GM06990 (cell line): Measurements from ENCODE around the gene GUCA1C.

ENCODE experiments used
- DNase-seq: peaks from one replicate; pipeline ENCODE4 v3.0.0-alpha.2; 2011; ENCODE audit not compliant: insufficient read length; ENCODE audit errors: extremely low read depth
- H3K27me3 ChIP-seq: replicated peaks from 2 replicates; pipeline ENCODE4 v1.6.0; 2011; ENCODE audit warnings: low read length; ENCODE audit not compliant: control insufficient read depth, insufficient read depth
- H3K36me3 ChIP-seq: 2 replicates; pipeline ENCODE4 v1.5.1; 2011; ENCODE audit warnings: low read length; ENCODE audit not compliant: control insufficient read depth, insufficient read depth
- H3K4me3 ChIP-seq: replicated peaks from 2 replicates; pipeline ENCODE4 v1.5.1; 2011; ENCODE audit warnings: low read depth, mild to moderate bottlenecking, control low read depth, low read length
- TF ChIP-seq, protein P1 (sequence below): IDR thresholded peaks from 2 replicates; pipeline ENCODE4 v1.5.1; 2011; ENCODE audit warnings: low read length, control low read depth, mild to moderate bottlenecking, inconsistent platforms; ENCODE audit not compliant: insufficient read depth, poor library complexity, severe bottlenecking

Gene GUCA1C

DNA sequence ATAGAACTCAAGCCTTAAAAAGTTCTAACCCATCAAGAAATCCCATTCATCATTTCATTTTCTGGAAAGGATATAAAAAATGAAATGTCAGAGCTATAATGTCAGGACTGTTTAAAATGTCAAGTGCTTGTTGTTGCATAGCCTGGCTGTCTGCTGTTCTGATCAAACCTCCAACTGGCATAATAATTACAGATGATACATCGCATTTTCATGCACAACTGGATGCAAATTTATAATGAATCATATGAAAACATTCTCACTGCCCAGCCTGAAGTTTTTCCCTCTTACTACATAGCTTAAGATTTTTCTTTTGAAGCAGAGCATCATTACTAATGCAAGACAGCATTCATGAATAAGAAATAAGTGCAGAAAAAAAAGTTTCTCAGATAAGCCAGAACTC lies 46.5 kb downstream of the GUCA1C start:
- no peaks in the 10 kb centered on the region for H3K27me3 ChIP-seq
- H3K36me3 ChIP-seq, result no peaks in the 10 kb centered on the region
- H3K4me3 ChIP-seq, result no peak overlapping the region
- TF ChIP-seq, protein P1, sequence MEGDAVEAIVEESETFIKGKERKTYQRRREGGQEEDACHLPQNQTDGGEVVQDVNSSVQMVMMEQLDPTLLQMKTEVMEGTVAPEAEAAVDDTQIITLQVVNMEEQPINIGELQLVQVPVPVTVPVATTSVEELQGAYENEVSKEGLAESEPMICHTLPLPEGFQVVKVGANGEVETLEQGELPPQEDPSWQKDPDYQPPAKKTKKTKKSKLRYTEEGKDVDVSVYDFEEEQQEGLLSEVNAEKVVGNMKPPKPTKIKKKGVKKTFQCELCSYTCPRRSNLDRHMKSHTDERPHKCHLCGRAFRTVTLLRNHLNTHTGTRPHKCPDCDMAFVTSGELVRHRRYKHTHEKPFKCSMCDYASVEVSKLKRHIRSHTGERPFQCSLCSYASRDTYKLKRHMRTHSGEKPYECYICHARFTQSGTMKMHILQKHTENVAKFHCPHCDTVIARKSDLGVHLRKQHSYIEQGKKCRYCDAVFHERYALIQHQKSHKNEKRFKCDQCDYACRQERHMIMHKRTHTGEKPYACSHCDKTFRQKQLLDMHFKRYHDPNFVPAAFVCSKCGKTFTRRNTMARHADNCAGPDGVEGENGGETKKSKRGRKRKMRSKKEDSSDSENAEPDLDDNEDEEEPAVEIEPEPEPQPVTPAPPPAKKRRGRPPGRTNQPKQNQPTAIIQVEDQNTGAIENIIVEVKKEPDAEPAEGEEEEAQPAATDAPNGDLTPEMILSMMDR, result no peak
- DNase-seq, result no peak

DNA sequence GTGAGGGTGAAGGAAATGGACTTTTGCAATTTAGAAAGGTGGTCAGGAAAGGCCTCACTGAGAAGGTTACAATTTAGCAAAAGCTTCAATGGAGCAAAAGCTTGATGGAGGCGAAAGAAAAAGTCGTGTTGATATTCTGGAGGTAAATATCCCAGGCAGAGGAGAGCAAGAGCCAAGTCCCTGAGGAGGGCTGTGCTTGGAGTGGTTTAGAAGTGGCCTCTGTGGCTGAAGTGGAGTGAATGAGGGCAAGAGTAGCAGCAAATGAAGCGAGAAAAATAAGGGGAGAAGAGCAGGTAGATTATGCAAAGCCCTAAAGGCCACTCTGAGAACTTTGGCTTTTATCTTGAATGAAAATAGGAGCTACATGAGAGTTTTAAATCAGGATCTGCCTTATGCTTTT lies 54.1 kb downstream of the GUCA1C start:
- no peak for DNase-seq
- Histone ChIP-seq H3K27me3 (no peaks in the 10 kb centered on the region), H3K4me3 (no peak overlapping the region), H3K36me3 (no peaks in the 10 kb centered on the region)
- TF ChIP-seq, protein P1, result no peak

DNA sequence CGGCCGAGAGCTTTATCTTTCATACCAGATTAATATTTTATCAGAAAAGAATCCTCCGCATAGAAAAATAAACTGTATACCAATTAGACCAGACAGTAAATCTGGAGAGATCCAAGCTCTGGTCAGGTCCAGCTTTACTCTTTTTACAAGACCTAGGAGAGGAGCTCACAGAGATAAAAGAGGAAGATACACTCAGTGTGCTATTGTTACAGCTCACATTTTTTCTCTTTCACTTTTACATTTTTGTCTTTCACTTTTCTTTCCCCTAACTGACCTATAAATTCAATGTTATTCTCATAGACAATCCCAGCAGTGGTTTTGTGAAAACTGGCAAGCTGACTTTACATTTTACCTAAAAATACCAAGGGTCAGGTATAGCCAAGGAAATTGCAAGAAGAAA lies 55.8 kb downstream of the GUCA1C start:
- Histone ChIP-seq H3K27me3 (no peaks in the 10 kb centered on the region), H3K4me3 (no peak overlapping the region), H3K36me3 (no peaks in the 10 kb centered on the region)
- DNase-seq, result no peak
- TF ChIP-seq, protein P1, result no peak

DNA sequence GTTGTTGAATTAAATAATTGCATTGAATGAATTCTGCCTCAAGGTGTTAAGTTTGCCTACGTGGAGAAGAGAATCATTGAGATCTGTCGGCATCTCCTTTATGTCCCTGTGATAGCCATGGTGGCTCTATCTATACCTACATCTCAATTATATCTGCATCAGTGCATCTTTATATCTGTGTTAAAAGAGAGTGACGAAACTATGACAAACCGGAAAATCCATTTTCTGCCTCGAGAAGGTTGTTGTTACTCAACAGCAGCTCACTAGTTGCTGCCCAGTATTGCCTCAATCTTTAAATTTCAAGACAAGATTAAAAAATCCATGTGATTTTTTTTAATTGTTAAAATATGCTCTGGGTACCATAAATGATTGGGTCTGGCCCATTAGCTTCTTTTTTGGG lies 58.7 kb downstream of the GUCA1C start:
- no peaks in the 10 kb centered on the region for H3K36me3 ChIP-seq
- no peaks in the 10 kb centered on the region for H3K27me3 ChIP-seq
- TF ChIP-seq, protein P1, result no peak
- DNase-seq, result no peak
- no peak overlapping the region for H3K4me3 ChIP-seq

DNA sequence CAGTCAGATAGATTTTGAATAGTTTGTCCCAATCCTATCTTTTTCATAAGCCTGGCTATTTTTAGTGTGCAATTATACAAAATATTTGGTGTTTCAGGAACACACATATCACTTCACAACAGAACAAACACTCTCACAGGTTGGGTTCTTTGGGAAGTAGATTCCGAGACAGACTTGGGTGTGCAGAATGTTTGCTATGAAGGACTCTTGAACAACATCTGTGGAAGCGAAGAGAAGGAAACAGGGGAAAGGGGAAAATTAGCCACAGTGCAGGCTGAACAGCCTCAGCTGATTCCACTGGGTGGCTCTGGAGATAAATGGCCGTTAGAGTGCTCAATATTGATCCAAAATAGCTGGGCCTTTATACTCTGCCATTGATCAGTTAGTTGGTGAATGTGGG lies 61.8 kb downstream of the GUCA1C start:
- H3K27me3 ChIP-seq, result no peaks in the 10 kb centered on the region
- no peak for DNase-seq
- no peak overlapping the region for H3K4me3 ChIP-seq
- no peaks in the 10 kb centered on the region for H3K36me3 ChIP-seq
- TF ChIP-seq, protein P1, result no peak

DNA sequence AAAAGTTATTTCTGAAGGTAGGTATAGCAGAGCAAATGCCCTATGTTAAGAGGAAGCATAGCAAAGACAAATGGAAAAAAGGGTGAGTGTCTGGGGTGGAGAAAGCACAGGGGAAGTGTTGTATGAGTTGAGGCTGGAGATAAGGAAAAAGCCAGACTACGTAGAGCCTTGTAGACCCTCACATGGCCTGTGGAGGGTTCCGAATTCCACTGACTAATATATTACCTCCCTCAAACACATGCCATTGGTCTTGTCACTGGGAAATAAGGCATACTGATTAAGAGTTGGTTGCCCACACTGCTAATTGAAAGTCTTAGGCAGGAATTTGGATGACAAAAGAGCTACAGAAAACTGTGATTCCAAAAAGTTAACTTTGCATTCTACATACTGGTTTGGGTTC lies 65.9 kb downstream of the GUCA1C start:
- Histone ChIP-seq H3K27me3 (no peaks in the 10 kb centered on the region), H3K4me3 (no peak overlapping the region), H3K36me3 (no peaks in the 10 kb centered on the region)
- TF ChIP-seq, protein P1, result no peak
- no peak for DNase-seq
